GM18511 (cell line): ENCODE results near the gene SPAG8.
A peak's percentile ranks its signal among the peaks of the same experiment; 100 is the strongest.

Source experiments
- ATAC-seq: cut with Tn5 transposase; IDR thresholded peaks from one replicate; pipeline ENCODE4 v1.9.1; 2021; ENCODE audit warnings: mild to moderate bottlenecking, moderate library complexity; ENCODE audit not compliant: unreplicated experiment

SPAG8 gene

DNA sequence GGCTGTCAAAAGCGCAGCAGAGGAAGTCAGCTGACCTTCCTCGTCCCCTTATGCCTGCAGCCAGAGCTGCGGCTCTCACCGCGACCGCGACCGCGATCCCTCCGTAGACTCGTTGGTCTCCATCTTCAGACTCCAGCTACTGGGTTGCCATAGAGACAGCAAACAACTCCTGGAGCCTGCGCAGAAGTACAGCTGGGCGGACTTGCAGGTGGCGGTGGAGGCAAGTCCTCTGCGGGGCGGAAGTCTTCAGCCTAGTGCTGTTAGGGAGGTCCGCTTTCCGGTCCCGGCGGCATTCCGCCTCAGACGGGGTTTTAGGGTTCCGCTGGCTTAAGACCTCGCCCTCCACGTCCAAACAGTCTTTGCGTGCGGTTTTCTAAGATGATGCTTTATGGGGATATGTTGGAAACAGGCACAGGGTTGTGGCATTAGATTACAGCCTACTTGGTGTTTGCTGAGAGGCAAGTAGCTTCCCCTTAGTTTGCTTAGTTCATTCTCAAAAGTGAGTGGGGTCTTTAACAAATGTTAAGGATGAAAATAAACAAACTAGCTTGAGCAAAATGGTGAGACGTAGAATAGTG, at the start of gene SPAG8:
Gene SPAG8, minus strand, starts transcription at position 238 of the 578 bp plus-strand sequence. Its CDS starts 115 bp downstream, at position 123.
- peak; percentile 65 for ATAC-seq

DNA sequence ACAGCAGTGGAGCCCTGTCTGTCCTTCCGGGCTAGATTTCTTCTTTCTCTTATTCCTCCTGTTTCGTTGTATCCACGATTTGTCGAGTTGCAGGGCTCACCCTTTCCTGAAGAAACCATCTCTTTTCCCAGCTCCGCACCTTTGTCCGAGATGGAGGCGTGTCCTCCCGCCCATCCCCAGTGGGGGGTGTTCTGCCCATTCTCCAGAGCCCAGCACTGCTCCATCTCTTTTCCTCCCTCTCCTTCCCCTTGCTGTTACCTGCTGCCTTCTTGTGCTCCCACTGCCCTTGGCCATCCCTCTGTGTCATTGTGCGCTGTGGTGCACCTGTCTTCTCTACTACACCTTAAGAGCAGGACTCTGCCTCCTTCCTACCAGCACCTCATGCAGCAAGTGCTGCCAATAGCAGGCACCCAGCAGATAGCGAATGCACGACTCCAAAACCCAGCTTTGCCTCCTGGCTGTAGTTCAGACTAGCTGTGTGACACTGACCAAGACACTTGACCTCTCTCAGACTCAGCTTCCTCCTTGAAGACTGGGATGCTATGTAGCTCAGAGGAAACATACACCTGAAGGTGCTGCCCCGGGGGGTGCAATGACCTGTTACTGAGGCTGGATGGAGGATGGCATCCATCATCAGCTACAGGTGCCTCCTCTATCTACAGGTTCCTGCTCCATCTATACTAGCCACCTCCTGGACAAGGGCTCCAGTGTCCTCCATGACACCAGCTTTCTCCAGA, 49.3 kb upstream of the SPAG8 start:
- ATAC-seq, result no peak

DNA sequence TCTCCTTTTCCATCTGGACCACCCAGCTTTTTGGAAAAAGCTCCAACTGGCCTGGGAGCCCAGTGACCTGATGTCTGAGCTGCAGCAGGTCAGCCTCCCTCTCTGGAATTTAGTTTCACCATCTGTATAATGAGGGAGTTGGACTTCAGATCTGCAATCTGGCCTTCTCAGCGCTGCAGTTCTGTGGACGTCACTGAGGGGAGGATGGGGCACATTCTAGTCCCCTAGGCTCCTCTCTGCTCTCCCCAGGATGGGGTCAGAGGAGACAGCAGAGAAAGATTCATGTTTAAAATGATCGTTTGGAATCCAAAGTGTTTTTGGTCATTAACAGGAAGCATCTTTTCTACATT, 47.9 kb upstream of the SPAG8 start:
- ATAC-seq, result no peak

DNA sequence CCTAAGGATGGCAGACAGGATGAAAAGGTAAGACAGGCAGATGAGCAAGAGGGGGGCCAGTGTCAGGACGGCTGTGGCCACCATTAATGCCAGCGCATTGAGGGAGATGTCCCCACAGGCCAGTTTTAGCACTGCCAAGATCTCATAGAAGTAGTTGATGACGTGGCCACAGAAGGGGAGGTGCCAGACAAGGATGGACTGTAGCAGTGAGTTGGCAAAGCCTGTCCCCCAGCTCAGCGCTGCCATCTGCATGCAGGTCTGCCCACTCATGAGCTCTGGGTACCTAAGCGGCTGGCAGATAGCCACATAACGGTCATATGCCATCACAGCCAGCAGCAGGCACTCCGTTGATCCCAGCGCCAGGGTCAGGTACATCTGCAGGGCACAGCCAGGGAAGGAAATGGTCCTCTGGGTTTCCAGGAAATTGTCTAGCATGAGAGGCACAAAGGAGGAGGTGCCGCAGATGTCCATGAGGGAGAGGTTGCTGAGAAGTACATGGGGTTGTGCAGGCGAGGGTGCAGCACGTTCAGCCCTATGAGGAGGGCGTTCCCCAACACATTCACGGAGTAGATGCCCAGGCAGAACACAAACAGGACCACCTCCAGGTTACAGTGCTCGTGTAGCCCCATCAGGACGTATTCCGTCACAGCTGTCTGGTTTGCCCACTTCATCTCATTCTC, 47.4 kb upstream of the SPAG8 start:
- no peak for ATAC-seq

DNA sequence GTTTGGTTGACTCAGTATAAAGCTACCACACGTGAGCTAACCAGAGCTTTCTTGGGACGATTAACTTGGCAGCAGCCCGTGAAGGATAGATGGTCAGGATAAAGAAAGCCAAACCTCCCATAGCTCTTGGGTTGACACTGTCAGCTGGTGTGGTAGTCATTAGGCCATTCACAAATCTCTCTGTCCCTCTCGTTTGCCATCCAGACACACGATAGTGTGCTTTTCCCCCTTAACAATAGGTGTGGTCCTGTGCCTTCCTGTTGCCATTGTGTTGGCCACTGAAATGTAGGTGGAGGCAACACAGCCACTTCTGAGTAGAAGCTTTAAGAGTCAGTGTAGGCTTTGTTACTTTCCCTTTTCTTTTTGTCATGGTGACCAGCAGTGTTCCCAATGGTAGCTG, 46.4 kb upstream of the SPAG8 start:
- no peak for ATAC-seq

DNA sequence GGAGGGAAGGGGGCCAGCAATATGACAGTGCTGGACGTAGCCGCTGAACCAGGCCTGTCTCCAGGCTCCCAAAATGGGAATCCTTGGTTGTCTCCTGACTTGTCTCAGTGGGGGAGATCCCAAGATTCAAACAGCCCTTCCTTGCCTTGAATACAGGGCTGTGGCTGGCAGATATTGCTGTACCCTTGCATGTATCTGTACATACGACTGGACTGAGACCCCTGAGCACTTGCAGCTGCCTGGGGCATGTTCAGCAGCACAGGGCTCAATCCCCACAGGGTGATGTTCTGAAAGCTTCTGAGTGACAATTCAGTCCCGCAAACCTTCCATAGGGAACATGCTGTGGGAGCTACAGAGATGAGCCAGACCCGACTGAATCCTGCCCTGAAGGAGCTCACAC, 44.8 kb upstream of the SPAG8 start:
- ATAC-seq, result no peak

GRCh38 chr9:35856206-35856605, 44.1 kb upstream of the SPAG8 start:
- no peak for ATAC-seq

GRCh38 chr9:35854091-35854762, 42.2 kb upstream of the SPAG8 start:
- no peak for ATAC-seq

DNA sequence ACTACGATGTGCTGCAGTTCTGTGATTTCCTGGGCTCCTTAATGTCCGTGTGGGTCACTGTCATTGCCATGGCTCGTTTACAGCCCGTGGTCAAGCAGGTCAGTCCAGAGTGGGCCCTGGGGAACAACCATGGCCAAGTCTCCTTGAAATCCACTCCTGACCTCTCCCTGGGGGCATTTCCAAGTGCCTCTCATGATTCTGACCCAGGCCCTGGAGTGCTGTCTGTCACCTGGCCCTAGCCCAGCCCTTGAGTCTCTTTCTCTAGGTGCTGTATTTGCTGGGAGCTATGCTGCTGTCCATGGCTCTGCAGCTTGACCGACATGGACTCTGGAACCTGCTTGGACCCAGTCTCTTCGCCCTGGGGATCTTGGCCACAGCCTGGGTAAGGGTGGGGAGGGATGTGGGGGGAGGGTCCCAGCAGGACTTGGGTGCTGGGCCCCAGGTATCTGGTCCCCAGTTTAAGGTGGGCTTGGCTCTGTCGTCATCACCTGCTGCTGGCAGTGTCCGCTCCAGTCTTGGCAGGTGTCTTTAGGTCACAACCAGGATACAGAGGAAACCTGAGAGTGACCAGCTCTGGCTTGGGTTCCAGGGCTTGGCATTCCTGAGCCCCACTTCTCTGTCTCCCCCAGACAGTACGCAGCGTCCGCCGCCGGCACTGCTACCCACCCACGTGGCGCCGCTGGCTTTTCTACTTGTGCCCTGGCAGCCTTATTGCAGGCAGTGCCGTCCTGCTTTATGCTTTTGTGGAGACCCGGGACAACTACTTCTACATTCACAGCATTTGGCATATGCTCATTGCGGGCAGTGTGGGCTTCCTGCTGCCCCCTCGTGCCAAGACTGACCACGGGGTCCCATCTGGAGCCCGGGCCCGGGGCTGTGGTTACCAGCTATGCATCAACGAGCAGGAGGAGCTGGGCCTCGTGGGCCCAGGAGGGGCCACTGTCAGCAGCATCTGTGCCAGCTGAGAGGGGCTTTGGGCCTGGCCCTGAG, 41.1 kb upstream of the SPAG8 start:
- ATAC-seq, result no peak

- ATAC-seq, result no peak
Measured at GRCh38 chr9:35852267-35852815, 40.3 kb upstream of the SPAG8 start.

DNA sequence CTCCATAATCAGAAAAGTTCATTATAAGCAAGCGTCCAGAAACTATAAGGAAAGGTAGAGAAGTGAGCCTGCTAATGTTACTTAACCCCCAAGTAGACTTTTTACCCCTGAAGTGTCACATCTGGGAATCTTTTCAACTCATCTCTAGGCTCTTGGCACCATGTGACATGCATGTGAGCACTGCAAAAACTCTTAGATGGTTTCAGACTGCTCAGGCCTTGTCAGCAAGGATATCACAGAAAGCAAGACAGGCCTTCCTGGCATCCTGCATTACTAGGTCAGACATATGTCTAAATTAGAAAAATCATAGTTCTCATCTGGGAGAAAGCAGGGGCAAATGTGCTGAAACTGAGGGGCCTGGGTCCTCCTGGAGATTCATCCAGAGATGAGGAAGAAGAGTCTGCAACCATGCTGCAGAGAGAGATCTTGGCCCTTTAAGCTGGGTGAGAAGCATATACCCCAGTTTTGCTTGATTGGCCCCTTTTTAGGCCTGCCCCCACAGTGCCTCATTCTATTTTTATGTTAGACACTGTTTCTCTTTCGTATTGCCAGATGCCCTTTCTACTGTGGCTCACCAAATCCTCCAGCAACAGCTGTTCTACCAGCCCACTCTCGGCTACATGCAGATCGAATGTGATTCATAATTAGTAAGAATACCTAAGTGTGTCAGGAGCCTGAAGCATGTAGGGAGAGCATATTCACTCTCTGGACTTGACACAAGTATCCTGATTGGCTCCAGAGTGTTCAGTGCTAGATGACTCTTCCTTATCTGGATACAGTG, 35.9 kb upstream of the SPAG8 start:
- peak; percentile 93 for ATAC-seq

- no peak for ATAC-seq
Measured at GRCh38 chr9:35845824-35846771, 34.0 kb upstream of the SPAG8 start.

DNA sequence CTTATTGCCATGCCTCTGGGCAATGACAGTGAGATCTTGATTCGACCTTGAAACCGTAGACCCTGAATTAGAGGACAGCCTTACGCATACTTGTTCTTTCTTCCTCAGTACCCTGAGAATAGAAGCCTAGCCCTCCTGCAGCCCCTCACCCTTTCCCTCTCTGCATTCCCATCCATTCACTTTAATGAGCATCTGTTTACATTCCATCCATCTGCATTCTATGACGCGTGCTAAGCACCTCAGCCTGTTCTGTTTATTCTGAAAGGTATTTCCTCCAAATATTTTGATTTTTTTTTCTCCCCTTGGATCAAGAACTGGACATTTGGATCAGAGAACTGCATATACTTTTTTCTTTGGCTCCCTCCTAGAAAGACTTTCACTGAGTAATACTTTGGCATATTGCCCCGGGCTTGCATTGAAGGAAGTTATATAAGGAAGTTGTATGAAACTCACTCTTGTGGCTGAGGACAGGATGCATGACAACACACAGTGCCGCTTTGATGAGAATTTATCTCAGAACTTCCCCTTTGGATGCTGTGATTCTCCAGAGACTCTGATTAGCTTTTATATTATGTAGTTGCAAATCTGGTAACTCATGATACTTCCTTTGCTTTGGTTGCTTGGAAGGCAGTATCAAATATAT, 32.7 kb upstream of the SPAG8 start:
- no peak for ATAC-seq

DNA sequence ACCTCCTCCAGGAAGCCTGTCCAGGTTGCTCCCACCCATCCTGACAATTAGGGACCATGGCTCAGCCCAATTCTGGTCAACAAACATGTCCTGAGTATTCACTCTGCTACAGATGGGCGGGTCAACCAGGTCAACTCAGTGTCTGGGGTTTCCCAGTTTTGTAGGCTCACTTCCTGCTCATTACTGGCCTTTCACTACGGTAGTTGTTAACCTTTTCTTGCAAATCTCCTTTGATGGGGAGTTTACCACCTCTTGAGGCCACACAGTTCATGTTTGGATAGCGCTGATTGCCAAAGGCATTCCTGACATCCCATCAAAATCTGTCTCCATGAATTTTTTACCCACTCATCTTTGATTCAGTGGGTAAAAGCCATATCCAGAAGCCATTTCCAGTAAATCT, 30.7 kb upstream of the SPAG8 start:
- no peak for ATAC-seq

DNA sequence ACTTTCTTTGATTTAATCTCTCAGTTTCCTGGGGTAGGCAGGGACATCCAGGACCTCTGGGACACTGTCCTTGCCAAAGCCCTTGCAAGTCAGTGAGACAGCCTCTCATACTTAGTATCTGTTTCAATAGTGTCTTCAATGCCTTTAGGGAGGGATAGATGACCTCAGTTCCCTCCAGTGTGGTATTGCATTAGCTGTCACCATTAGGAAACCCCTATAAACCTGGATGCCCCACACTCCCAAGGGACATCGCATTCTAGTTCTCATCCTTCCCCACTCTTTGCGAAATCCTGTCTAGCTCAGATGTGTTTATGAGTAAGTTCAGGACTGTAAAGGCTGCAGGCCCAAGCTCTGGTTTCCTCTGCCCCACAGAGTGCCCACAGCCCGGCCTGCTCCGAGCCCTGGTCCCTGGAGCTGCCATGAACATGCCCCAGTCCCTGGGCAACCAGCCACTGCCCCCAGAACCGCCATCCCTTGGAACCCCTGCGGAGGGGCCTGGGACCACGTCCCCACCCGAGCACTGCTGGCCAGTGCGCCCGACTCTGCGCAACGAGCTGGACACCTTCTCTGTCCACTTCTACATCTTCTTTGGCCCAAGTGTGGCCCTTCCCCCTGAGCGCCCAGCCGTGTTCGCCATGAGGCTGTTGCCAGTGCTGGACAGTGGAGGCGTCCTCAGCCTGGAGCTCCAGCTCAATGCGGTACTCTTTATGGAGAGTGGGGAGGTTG, 30.1 kb upstream of the SPAG8 start:
- no peak for ATAC-seq

DNA sequence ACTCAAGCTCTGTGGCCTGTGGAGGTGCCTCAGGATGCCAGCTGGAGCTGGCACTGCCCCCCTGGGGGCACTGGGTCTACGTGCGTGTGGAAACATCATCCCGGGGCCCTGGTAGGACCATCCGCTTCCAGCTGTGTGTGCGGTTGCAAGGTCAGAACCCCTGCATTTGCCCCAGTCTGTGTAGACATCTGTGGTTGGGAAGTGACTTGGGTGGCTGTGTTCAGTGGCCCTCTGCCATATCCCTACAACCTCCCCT, 29.5 kb upstream of the SPAG8 start:
- ATAC-seq, result no peak

- no peak for ATAC-seq
Measured at GRCh38 chr9:35840881-35841644, 29.0 kb upstream of the SPAG8 start.
